NCI-H510A (cell line): ENCODE measurements around the gene PSME1.
"Not testable (repeated sequence)": the region's sequence is repeated elsewhere in the genome, so short reads cannot be mapped to it uniquely, and the experiment has no call there.

Experiments used
- DNase-seq: peaks from one replicate; lab custom pipeline; 2025; lab: John Stamatoyannopoulos, UW

The PSME1 gene

GRCh38 chr14:24105609-24106239, 30.3 kb upstream of the PSME1 start:
- not testable (repeated sequence) for DNase-seq

- DNase-seq, result no peak
Measured at GRCh38 chr14:24106672-24107271, 29.2 kb upstream of the PSME1 start.

- no peak for DNase-seq
Measured at GRCh38 chr14:24108336-24108874, 27.6 kb upstream of the PSME1 start.

DNA sequence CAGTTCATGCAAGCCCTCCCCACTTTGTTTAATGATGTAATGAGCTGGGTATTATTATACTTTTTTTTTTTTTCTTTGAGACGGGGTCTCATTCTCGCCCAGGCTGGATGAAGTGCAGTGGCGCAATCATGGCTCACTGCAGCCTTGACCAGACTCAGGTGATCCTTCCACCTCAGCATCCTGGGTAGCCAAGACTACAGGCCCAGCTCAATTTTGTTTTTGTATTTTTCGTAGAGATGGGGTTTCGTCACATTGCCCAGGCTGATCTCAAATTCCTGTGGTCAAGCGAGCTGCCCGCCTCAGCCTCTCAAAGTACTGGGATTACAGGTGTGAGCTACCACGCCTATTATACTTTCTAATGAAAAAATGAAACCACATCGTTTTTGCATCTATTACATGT, 25.9 kb upstream of the PSME1 start:
- no peak for DNase-seq

DNA sequence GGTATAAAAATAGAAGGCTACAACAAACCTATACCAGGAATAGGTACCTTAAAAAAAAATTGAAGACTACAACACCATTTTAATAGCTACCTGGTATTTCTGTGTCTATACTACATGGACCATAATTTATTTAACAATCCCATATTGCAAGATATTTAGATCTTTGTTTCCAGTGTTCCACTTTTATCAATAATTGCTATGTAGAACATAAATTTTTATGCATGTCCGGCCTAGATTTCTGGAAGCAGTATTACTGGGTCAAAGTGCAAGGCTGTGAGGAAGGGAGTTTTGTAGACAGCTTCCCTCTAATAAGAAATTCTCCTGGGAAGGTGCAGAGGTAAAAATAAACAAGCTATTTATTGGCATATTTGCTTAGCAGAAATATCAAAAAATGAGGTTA, 25.5 kb upstream of the PSME1 start:
- no peak for DNase-seq

- no peak for DNase-seq
Measured at GRCh38 chr14:24113379-24113800, 22.6 kb upstream of the PSME1 start.

- peak; percentile 84 for DNase-seq
Measured at GRCh38 chr14:24113801-24114531, 22.0 kb upstream of the PSME1 start.

GRCh38 chr14:24114532-24115421, 21.2 kb upstream of the PSME1 start, which contains the start of the genes DCAF11 and NRL:
Gene DCAF11, plus strand, starts transcription at chr14:24114777. Its CDS starts 818 bp downstream, at chr14:24115595.
Gene NRL, minus strand, starts transcription at chr14:24114949. Its CDS starts 32,101 bp downstream, at chr14:24082848.
- peak; percentile 98 for DNase-seq

GRCh38 chr14:24115422-24116127, 20.4 kb upstream of the PSME1 start:
- no peak for DNase-seq

GRCh38 chr14:24116128-24116814, 19.7 kb upstream of the PSME1 start:
- no peak for DNase-seq

- no peak for DNase-seq
Measured at GRCh38 chr14:24117179-24117578, 18.8 kb upstream of the PSME1 start.

DNA sequence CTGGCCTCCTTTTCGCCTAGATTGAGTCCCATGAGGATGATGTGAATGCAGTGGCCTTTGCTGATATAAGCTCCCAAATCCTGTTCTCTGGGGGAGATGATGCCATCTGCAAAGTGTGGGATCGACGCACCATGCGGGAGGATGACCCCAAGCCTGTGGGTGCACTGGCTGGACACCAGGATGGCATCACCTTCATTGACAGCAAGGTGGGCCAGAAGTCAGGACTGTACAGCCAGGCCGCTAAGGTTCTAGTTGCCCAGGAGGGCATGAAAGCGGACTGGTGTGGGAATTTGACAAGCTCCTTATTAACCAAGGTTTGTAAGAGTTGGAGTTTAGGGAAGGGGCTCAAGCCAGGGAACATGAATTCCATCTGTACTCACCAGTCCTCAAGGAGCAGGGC, 16.3 kb upstream of the PSME1 start:
- no peak for DNase-seq

- DNase-seq, result no peak
Measured at GRCh38 chr14:24121210-24121609, 14.8 kb upstream of the PSME1 start.

GRCh38 chr14:24122416-24122815, 13.6 kb upstream of the PSME1 start:
- DNase-seq, result no peak

DNA sequence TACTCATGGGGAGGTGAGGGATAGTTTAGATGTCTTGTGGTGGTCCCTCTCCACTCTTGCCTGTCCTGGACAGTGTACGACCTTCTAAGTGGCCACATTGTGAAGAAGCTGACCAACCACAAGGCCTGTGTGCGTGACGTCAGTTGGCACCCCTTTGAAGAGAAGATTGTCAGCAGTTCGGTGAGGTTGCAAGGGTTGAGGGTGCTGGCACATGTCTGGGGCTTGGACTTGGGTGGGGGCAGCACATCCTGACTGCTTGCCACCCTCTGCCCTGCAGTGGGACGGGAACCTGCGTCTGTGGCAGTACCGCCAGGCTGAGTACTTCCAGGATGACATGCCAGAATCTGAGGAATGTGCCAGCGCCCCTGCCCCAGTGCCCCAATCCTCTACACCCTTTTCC, 13.1 kb upstream of the PSME1 start:
- DNase-seq, result no peak

GRCh38 chr14:24123424-24124417, 12.3 kb upstream of the PSME1 start:
- DNase-seq, result no peak

GRCh38 chr14:24126939-24127338, 9.1 kb upstream of the PSME1 start:
- no peak for DNase-seq

GRCh38 chr14:24127673-24128072, 8.3 kb upstream of the PSME1 start:
- no peak for DNase-seq

DNA sequence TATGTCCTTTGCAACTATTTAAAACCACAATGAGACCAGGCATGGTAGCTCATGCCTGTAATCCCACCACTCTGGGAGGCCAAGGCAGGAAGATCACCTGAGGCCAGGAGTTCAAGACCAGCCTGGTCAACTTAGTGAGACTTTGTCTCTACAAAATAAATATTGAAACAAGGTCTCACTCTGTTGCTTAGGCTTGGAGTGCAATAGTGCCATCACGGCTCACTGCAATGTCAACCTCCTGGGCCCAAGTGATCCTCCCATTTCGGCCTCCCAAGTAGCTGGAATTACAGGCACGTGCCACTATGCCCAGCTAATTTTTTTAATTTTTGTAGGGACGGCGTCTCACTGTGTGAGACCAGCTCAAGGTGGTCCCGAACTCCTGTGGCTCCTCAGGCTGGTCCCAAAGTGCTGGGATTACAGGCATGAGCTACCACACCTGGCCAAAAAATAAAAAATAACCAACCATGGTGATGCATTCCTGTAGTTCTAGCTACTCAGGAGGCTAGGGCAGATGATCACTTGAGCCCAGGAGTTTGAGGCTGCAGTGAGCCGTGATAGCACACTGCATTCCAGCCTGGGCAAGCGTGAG, 6.5 kb upstream of the PSME1 start:
- DNase-seq, result no peak
